CD14-positive monocyte (primary cell): ENCODE results near the gene CSPG5. TPM values are rescaled to one million over a fixed set of nuclear protein-coding genes. Genes with fewer than 3 reads are reported as not detected.

Experiments
- DNase-seq, 3 donors: peaks; one replicate each; pipeline ENCODE4 v3.0.0-alpha.2; 2011 to 2022
- H2AFZ ChIP-seq: 2 replicates; pipeline ENCODE4 v1.6.0; 2012; ENCODE audit warnings: mild to moderate bottlenecking, low read depth, low read length, inconsistent platforms; ENCODE audit not compliant: insufficient read depth, poor library complexity, severe bottlenecking
- H3K27ac ChIP-seq, 2 donors: 1 replicate in 1 of 2; 2 replicates in 1 of 2; pipeline ENCODE4 v1.5.1; 2012 to 2013; ENCODE audit warnings: low read length in 2 of 2, control low read depth in 1 of 2, inconsistent platforms in 1 of 2, low read depth in 1 of 2, mild to moderate bottlenecking in 1 of 2
- H3K27me3 ChIP-seq, 2 donors: one replicate each; pipeline versions ENCODE4 v1.6.0 to v1.6.1; 2011 to 2013; ENCODE audit warnings: low read length in 2 of 2; ENCODE audit not compliant: control insufficient read depth in 2 of 2, insufficient read depth in 2 of 2
- H3K36me3 ChIP-seq, 2 donors: replicated peaks in 1 of 2; 1 replicate in 1 of 2; 2 replicates in 1 of 2; pipeline versions ENCODE4 v1.5.1 to v1.6.1; 2012 to 2013; ENCODE audit warnings: low read length in 2 of 2, control low read depth in 1 of 2, inconsistent platforms in 1 of 2, mild to moderate bottlenecking in 1 of 2; ENCODE audit not compliant: insufficient read depth in 2 of 2, control insufficient read depth in 1 of 2
- H3K4me1 ChIP-seq, 2 donors: 1 replicate in 1 of 2; 2 replicates in 1 of 2; pipeline versions ENCODE4 v1.5.1 to v1.6.1; 2012 to 2013; ENCODE audit warnings: low read length in 2 of 2, control low read depth in 1 of 2, inconsistent platforms in 1 of 2, mild to moderate bottlenecking in 1 of 2, moderate library complexity in 1 of 2; ENCODE audit not compliant: insufficient read depth in 2 of 2, control insufficient read depth in 1 of 2
- H3K4me2 ChIP-seq: replicated peaks from 2 replicates; pipeline ENCODE3; 2012; ENCODE audit warnings: low read length, moderate library complexity, mild to moderate bottlenecking; ENCODE audit not compliant: poor library complexity, severe bottlenecking; ENCODE audit errors: extremely low read depth
- H3K4me3 ChIP-seq, 3 experiments: fragments of 200-600 bp in 1 of 3; sonication (generic) in 1 of 3; replicated peaks in 1 of 3; 1 replicate in 2 of 3; 2 replicates in 1 of 3; pipeline ENCODE4 v1.5.1; 2011 to 2013; ENCODE audit warnings: low read length in 3 of 3, mild to moderate bottlenecking in 3 of 3, control low read depth in 2 of 3, low read depth in 2 of 3, inconsistent platforms in 1 of 3, moderate library complexity in 1 of 3
- H3K79me2 ChIP-seq: 2 replicates; pipeline ENCODE4 v1.6.0; 2012; ENCODE audit warnings: mild to moderate bottlenecking, control low read depth, inconsistent platforms, low read length, moderate library complexity; ENCODE audit not compliant: insufficient read depth
- H3K9ac ChIP-seq: 2 replicates; pipeline ENCODE4 v1.6.0; 2017; ENCODE audit warnings: low read length, mild to moderate bottlenecking; ENCODE audit not compliant: insufficient read depth, poor library complexity, severe bottlenecking
- H3K9me3 ChIP-seq, 2 donors: replicated peaks in 1 of 2; 1 replicate in 1 of 2; 2 replicates in 1 of 2; pipeline versions ENCODE4 v1.5.1 to v1.6.1; 2012 to 2013; ENCODE audit warnings: low read length in 2 of 2, control low read depth in 1 of 2; ENCODE audit not compliant: control insufficient read depth in 1 of 2, insufficient read depth in 1 of 2
- H4K20me1 ChIP-seq: 2 replicates; pipeline ENCODE4 v1.6.0; 2012; ENCODE audit warnings: mild to moderate bottlenecking, low read length, control low read depth, moderate library complexity; ENCODE audit not compliant: insufficient read depth
- H3K27ac Mint-ChIP-seq, 7 donors: one replicate each; pipeline ENCODE4 v1.8.0; 2020; ENCODE audit warnings: mild to moderate bottlenecking in 7 of 7, mixed read lengths in 7 of 7, moderate library complexity in 6 of 7, inconsistent platforms in 2 of 7
- H3K27me3 Mint-ChIP-seq, 3 donors: one replicate each; pipeline ENCODE4 v1.8.0; 2021 to 2022; ENCODE audit warnings: low read depth in 3 of 3, mild to moderate bottlenecking in 3 of 3, mixed read lengths in 3 of 3, moderate library complexity in 3 of 3, inconsistent platforms in 1 of 3
- H3K36me3 Mint-ChIP-seq, 2 donors: one replicate each; pipeline ENCODE4 v1.8.0; 2020; ENCODE audit warnings: mixed read lengths in 2 of 2, inconsistent platforms in 1 of 2, mild to moderate bottlenecking in 1 of 2
- H3K4me1 Mint-ChIP-seq: one replicate; pipeline ENCODE4 v1.8.0; 2020; ENCODE audit warnings: mild to moderate bottlenecking, mixed read lengths
- H3K4me3 Mint-ChIP-seq, 2 donors: one replicate each; pipeline ENCODE4 v1.8.0; 2020; ENCODE audit warnings: mild to moderate bottlenecking in 2 of 2, mixed read lengths in 2 of 2, moderate library complexity in 1 of 2
- H3K9me3 Mint-ChIP-seq, 7 donors: one replicate each; pipeline ENCODE4 v1.8.0; 2020 to 2022; ENCODE audit warnings: mixed read lengths in 7 of 7, mild to moderate bottlenecking in 6 of 7, moderate library complexity in 6 of 7, inconsistent platforms in 2 of 7
- WGBS: methylation state at CpG from one replicate; pipeline ENCODE4 v1.1.5; 2013; ENCODE audit warnings: missing lambda C conversion rate; ENCODE audit not compliant: insufficient coverage; 5-methylcytosine and 5-hydroxymethylcytosine counted together
- intact Hi-C, 2 donors: fragments of 100-400 bp; cut with micrococcal nuclease; formaldehyde crosslinking; loops; one replicate each; pipeline versions ENCODE4 v1.15.0 to v1.15.1; 2023
- polyA plus RNA-seq, 3 donors: library from polyadenylated mRNA; depleted of rRNA in 1 of 3; unstranded in 2 of 3; stranded (reverse) in 1 of 3; fragments of 300-500 nt in 2 of 3; fragments of >200 nt in 1 of 3; fragmentation: Illumina TruSeq in 2 of 3; gene quantifications; 1 replicate in 2 of 3; 2 replicates in 1 of 3; pipeline ENCODE4 v1.2.3, GENCODE V29; 2012 to 2021
- TF ChIP-seq, protein P1 (sequence below): fragments of 200-600 bp; IDR thresholded peaks from one replicate; pipeline ENCODE4 v1.8.0; 2022; ENCODE audit warnings: antibody characterized with exemption, mild to moderate bottlenecking

The CSPG5 gene
- polyA plus RNA-seq, 3 donors: not detected

DNA sequence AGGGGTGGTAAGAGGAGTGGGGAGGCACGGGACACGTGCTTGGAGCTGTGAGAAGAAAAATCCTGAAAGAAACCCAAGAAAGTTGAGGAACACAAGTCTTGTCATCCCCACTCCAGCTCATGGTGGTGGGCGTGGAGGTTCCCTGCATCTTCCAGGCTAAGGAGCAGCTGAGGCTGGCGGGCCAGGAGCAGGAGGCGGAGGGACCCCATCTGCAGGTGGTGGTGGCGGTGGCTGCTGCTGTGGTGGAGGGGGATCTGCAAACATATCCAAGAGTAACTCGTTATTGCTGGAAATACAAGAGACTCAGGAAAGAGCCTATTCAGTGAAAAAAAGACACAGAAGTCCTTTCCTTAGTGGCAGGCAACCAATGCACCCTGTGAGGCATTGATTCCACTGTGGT, 9.4 kb upstream of the CSPG5 start:
- Histone ChIP-seq H3K4me1 (no peaks in the 10 kb centered on the region), H3K27ac (no peak overlapping the region), H3K4me2 (no peak overlapping the region), H2AFZ (no peak overlapping the region), H3K9ac (no peak overlapping the region), H3K36me3 (peaks cover 52 to 76% of the 10 kb centered on the region in 2 donors), H3K79me2 (no peaks in the 10 kb centered on the region), H3K9me3 (no peaks in the 10 kb centered on the region), H3K27me3 (no peaks in the 10 kb centered on the region), H4K20me1 (no peaks in the 10 kb centered on the region), H3K4me3 (no peak overlapping the region)
- H3K27me3 Mint-ChIP-seq: no peaks in the 10 kb centered on the region
- WGBS: 100% methylated on average over 1 of the region's 7 CpGs
- H3K27ac Mint-ChIP-seq: no peak overlapping the region
- no peaks in the 10 kb centered on the region for H3K4me1 Mint-ChIP-seq
- TF ChIP-seq, protein P1, sequence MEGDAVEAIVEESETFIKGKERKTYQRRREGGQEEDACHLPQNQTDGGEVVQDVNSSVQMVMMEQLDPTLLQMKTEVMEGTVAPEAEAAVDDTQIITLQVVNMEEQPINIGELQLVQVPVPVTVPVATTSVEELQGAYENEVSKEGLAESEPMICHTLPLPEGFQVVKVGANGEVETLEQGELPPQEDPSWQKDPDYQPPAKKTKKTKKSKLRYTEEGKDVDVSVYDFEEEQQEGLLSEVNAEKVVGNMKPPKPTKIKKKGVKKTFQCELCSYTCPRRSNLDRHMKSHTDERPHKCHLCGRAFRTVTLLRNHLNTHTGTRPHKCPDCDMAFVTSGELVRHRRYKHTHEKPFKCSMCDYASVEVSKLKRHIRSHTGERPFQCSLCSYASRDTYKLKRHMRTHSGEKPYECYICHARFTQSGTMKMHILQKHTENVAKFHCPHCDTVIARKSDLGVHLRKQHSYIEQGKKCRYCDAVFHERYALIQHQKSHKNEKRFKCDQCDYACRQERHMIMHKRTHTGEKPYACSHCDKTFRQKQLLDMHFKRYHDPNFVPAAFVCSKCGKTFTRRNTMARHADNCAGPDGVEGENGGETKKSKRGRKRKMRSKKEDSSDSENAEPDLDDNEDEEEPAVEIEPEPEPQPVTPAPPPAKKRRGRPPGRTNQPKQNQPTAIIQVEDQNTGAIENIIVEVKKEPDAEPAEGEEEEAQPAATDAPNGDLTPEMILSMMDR: no peak
- intact Hi-C loops: no loop called here
- DNase-seq: no peak
- H3K4me3 Mint-ChIP-seq: peak overlapping the region in 1 of 2 donors; percentile 37
- H3K36me3 Mint-ChIP-seq: peaks cover 61 to 73% of the 10 kb centered on the region in 2 donors
- H3K9me3 Mint-ChIP-seq: no peaks in the 10 kb centered on the region

DNA sequence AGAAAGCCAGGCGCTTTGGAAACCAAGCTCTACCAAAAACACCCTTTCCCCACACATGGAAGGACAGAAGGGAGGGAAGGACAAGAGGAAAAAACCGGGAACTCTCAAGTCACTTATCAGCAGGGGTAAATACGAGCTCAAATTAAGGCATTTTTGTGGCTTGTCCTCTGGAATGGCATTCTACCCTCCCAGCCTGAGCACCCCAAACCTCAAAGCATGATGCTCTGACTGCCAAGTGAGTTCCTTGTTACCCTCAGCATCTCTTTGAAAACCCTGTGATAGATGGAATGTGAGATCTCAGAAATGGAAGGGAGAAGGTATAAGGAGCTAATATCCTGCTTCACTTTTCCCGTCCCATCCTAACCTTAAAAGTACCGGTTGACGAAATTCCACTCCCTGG, 8.1 kb upstream of the CSPG5 start:
- peaks cover 5 to 6% of the 10 kb centered on the region in 2 donors for H3K27me3 ChIP-seq
- H3K4me1 ChIP-seq: no peaks in the 10 kb centered on the region
- Mint-ChIP-seq H3K9me3 (peaks cover 0 to 2% (median 0%) of the 10 kb centered on the region in 7 donors), H3K36me3 (peaks cover 55 to 61% of the 10 kb centered on the region in 2 donors), H3K4me3 (no peak overlapping the region), H3K27me3 (peaks cover 2 to 11% (median 3%) of the 10 kb centered on the region in 3 donors), H3K27ac (no peak overlapping the region), H3K4me1 (no peaks in the 10 kb centered on the region)
- H3K79me2 ChIP-seq: no peaks in the 10 kb centered on the region
- H3K36me3 ChIP-seq: peaks cover 52 to 65% of the 10 kb centered on the region in 2 donors
- no peak overlapping the region for H3K4me3 ChIP-seq
- H2AFZ ChIP-seq: no peak overlapping the region
- H3K4me2 ChIP-seq: no peak overlapping the region
- H3K9ac ChIP-seq: no peak overlapping the region
- H3K27ac ChIP-seq: no peak overlapping the region
- intact Hi-C loops: no loop called here
- TF ChIP-seq, protein P1: no peak
- DNase-seq: no peak
- 80% methylated on average over 1 of the region's 6 CpGs for WGBS
- H3K9me3 ChIP-seq: no peaks in the 10 kb centered on the region
- no peaks in the 10 kb centered on the region for H4K20me1 ChIP-seq
